Tongue (tissue), 2 donors: Measurements from ENCODE around the gene CEP95. TPM values are rescaled to one million over a fixed set of nuclear protein-coding genes. Genes with fewer than 3 reads are reported as not detected.
"Not testable (repeated sequence)": the region's sequence is repeated elsewhere in the genome, so short reads cannot be mapped to it uniquely, and the experiment has no call there.

ENCODE experiments used
- DNase-seq: peaks from one replicate; pipeline ENCODE4 v3.0.0-alpha.2; 2015
- total RNA-seq: library from RNA; depleted of rRNA; stranded (reverse); fragments of >200 nt; gene quantifications from one replicate; pipeline ENCODE4 v1.2.3, GENCODE V29; 2014

The CEP95 gene, protein sequence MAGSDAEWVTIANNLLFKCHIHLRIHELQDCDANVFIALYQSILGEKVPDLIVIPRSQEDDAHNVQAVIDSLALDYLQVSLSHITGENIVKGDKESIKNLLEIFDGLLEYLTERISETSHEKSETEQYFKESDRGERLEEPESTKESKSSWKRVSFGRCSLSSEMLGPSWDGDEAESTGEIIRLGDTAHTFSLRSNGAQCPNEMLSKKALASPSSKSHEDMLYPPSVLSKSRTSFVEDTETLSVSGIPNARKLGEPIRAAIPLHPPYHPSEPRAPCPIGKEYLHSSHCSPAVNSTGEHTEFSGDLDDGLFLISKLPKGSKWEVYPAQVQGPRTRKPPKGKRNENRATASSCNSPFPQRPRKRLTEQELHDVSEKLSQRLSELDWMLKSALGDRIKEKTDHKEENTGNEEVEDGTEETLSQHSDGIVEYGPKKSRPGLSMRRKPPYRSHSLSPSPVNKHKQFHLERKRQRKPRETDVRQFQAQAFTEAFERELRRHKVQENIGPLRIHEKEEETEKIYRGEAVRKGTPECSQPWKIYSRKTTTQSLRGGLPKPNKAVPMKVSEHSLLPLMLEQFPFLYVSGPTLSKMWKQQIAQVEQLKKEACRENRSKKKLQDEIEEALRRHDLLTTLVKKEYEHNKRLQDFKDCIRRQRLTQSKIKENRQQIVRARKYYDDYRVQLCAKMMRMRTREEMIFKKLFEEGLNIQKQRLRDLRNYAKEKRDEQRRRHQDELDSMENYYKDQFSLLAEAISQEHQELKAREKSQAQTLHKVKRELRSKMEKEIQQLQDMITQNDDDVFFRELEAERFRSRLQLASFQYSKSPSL
- 59.7 TPM for total RNA-seq

DNA sequence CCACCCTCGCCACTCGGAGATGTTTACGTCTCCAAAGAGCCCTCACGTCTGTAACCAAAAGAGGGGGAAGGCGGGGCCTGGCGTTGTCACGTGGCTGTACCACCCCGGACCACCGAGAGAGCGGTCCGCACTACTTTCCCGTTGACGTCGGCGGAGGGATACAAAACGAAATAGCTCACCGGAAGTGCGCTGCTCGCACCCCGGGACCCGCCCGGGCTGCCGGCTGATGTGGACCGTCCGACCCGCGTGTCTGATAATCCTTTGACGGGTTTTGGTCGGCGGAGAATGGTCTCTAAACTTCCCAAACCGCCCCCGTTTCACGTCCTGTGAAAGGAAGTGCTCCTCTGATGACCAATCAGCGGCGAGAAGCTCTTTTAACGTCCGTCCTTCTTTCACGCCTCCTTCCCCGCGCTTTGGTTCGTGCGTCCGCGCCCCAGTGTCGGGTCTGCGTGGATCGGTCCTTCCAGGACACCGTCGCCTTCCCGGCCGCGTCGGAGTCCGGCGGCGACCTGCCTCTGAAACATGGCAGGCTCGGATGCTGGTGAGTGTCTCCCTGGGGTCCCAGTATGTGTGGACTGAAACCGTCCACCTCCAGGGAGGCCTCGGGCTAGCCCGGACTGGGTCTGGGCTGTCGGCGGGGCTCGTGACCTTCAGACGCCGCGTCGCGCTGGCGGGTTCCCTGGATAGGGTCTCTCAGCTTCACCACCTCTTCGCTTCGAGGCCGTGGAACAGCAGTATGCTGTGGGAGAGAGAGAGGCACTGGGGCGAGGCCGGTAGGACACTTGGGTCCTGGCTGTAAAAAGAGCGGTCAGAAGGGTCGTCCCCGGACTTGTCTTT lies at the start of gene CEP95:
Gene CEP95 (plus strand): TSS at position 402 of the 837 bp plus-strand sequence. CDS start 121 bp downstream, at position 523.
- peak; percentile 99 for DNase-seq

DNA sequence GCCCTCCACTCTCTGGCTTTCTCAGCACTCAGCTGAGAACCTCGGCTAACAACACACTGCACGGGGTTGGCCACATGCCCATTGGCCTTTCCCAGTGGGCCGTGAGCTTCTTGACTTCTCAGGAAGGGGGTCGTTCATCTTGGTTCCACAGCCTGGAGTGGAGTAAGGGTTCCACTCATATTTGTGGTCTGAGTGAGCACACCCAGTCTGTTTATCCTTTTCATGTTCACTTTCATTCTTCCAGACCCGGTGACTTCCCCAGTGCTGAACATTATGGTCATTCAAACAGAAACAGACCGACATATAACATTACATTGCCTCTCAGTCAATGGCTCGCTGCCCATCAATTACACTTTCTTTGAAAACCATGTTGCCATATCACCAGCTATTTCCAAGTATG lies 49.6 kb upstream of the CEP95 start:
- DNase-seq, result no peak

DNA sequence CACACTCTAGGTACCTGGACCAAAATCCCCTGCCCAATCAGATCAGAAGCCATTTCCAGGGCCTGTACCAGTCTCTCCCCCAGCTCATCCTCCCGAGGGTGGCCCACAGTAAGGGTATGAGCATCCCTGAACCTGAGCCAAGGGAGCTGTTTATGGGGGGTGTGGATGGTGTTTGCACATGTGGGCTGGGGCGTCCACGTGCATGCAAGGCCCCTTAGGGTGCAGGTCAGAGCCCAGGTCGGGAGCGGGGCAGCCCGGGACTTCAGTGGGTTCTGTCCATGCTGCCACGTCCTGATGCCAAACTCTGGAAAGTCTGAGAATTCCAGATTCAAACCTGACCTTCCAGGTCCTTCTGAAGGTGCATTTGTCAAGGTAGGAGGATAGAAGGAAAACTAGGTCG lies 48.0 kb upstream of the CEP95 start:
- no peak for DNase-seq

DNA sequence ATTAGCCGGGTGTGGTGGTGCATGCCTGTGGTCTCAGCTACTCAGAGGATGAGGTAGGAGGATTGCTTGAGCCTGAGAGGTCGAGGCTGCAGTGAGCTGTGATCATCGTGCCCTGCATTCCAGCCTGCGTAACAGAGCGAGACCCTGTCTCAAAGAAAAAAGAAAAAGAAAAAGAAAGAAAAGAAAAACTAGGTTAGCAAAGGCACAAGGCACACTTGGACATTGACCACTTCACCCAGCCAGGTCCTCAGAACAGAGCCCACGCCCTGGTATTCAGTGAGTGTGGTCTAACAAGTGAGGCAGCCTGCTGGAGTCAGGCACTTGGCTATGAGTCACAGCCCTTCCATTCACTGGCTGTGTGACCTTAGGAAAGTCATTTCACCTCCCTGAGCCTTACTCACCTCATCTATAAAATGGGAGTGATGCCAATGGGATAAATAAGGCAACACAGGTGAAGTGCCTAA lies 47.5 kb upstream of the CEP95 start:
- DNase-seq, result no peak

DNA sequence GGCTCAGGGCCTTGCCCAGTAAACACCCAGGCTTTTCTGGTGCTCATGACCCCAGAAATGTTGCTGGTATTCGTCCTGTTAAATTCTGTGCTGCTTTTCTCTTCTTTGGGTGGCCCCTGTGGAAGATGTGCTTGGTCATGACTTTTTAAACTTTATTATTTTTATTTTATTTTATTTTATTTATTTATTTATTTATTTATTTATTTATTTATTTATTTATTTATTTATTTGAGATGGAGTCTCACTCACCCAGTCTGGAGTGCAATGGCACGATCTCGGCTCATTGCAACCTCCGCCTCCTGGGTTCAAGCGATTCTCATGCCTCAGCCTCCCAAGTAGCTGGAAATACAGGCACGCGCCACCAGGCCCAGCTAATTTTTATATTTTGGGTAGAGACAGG lies 47.0 kb upstream of the CEP95 start:
- not testable (repeated sequence) for DNase-seq

DNA sequence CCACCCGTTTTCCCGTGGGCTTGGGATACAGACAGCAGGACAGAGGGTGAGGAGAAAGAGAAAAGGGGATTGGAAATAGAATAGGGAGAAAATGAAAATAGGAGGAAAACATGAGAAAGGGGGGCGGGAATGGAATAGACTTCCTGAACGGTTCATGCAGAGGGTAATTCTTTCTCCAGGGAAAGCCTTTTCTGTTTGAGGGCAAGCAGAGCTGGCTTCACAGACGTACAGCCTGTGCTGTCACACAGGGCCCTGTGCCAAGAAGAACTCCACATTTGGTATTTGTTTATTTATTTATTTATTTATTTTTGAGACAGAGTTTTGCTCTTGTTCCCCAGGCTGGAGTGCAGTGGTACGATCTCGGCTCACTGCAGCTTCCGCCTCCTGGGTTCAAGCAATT lies 45.8 kb upstream of the CEP95 start:
- DNase-seq, result peak; percentile 78

DNA sequence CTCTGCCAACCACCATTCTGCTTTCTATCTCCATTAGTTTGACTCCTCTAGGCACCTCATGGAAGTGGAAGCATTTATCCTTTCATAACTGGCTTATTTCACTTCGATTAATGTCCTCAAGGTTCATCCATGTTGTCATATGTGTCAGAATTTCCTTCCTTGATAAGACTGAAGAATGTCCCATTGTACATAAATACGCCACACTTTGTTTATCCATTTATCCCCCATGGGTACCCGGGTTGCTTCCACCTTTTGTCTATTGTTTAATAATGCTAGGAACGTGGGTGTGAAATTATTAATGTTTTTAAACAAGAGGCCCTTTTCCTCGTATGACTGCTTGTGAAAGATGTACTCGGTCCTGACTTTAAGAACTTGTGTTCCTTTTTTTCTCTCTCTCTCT lies 45.0 kb upstream of the CEP95 start:
- no peak for DNase-seq

DNA sequence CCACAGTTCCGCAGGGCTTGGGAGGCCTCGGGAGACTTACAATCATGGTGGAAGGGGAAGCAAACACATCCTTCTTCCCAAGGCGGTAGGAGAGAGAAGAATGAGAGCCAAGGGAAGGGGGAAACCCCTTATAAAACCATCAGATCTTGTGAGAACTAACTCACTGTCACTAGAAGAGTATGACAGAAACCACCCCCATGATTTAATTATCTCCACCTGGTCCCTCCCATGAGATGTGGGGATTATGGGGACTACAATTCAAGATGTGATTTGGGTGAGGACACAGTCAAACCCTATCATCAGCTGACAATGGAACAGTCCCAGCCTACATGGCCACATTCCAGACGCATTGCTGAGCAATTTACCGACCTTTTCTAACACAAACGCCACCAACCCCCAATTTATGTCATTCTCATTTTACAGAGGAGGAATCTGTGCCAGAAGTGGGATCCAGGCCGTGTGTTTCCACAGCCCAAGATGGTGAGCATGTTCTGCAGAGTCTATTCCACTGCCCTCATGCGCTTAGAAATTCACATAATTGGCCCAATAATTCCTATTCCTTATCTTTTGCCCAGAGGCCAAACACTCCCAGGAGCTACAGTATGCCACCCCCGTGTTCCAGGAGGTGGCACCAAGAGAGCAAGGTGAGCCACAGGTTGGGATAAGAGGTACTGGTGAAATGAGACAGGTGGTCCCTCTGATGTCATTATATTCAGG lies 40.6 kb upstream of the CEP95 start:
- no peak for DNase-seq

DNA sequence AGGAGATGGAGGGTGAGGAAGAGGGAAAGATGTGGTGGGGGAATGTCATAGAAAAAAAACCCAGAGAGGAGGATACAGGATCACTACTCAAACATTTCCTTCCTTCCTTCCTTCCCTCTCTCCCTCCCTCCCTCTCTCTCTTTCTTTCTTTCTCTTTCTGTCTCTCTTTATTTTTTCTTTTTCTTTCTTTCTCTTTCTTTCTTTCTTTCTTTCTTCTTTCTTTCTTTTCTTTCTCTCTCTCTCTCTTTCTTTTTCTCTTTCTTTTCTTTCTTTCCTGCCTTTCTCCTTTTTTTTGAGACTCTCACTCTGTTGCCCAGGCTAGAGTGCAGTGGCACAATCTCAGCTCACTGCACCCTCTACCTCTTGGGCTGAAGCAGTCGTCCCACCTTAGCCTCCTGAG lies 39.9 kb upstream of the CEP95 start:
- DNase-seq, result not testable (repeated sequence)

DNA sequence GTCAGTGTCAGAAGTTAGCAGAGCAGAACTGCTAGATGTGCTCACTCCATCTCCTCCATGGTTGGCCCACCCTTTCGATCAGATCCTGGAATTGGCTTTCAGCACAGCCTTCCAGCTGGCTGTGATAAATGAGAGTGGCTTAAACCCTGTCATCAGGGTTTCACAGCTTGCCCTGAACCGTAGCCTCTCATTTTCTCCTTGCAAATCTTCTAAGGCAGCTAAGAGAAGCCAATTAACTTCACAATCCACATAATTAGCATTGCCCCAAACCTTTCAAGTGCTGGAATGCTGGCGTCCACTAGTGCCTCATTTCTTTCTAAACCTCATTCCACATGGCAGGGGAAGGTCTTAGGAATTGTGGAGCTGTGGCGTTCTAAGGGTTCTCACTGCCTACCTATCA lies 36.2 kb upstream of the CEP95 start:
- DNase-seq, result peak; percentile 52

DNA sequence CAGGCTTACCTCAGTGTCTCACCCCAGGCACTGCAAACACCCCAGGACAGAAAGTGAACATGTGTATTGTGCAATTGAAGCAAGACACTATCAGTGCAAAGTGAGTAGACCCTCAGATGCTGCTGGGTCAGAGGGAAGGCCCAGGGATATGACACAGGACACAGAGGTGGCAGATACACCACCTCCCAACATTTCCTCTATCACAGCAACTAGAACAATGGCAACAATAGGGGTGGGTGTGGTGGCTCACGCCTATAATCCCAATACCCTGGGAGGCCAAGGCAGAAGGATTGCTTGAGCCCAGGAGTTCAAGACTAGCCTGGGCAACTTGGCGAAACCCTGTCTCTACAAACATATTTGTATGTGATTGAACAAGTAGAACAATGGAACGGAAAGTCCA lies 35.3 kb upstream of the CEP95 start:
- DNase-seq, result no peak

DNA sequence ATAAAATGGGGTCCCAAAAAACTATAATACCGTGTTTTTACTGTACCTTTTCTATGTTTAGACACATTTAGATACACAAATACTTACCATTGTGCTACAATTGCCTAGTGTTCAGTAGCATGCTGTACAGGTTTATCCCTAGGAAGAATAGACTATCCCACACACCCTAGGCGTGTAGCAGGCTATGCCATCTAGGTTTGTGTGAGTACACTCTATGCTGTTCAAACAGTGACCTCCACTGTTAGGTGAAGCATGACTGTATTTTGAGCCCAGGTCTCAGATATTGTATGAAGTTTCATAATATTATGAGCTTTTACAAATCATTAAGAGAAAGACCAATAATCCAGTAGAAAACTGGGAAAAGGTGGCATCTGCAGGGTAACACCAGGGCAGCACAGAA lies 34.2 kb upstream of the CEP95 start:
- no peak for DNase-seq

DNA sequence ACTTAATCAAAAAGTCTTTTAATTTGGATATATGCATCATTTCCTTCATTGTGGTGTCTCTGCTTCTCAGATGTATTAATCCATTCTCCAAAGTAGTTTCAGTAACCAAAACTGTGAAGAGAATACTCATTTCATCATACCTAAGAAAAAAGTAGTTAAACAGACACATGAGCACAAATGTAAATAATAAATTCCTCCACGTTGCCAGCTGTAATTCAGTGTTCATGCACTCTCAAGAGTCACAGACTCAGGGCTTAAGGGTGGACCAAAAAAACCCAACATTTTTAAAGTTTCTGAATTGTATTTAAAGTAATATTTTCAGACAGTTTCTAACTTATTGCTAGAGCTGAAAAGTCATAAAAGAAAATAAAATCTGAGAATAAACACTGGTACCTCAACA lies 28.9 kb upstream of the CEP95 start:
- DNase-seq, result no peak

DNA sequence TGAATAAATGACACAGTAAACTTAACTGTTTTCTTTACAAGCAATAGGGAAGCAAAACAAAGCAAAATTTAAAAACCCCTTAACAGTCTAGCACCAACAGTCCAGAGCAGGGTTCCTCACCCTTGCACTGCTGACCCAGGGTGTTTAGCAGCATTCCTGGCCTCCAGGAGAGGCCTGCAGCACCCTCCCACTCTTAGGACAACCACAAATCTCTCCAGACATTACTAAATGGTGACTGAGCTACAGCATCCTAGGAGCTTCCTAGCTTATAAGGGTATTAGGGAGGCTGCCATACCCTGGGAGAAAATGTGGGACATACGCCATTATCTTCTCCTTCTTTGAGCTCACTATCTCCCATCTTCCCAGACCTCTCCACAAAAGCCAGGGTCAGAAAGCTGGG lies 25.8 kb upstream of the CEP95 start:
- DNase-seq, result no peak

DNA sequence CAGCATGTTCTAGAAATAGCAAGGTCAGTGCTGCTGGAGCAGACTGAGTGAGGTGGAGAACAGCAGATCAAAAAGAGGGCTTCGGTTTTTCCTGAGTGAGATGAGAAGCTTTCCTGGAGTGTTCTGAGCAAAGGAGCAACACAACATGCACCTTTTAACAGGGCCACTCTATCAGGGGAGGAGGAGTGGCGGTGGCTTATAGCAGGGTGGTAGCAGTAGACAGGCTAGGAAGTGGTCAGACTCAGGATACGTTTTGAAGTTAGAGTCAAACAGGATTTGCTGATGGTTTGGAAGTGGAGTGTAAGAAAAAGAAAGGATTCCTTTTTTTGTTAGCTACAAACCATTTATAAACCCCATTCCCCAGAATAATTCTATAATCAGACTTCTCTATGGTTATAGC lies 22.4 kb upstream of the CEP95 start:
- DNase-seq, result no peak

DNA sequence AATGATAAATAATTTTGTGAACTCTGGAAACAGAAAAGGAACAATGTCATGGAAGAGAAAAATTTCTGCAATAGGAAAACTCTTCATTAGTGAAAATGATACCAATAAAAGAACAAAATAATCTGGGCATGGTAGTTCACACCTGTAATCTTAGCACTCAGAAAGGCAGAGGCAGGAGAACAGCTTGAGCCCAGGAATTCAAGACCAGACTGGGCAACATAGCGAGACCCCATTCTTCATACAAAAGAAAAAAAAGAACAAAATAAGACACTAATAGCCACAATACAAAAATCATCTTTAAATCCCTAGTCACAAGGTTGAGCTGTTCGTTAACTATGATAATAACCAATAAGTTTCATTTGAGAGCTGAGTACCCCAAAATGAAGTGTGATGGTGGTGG lies 18.5 kb upstream of the CEP95 start:
- no peak for DNase-seq

DNA sequence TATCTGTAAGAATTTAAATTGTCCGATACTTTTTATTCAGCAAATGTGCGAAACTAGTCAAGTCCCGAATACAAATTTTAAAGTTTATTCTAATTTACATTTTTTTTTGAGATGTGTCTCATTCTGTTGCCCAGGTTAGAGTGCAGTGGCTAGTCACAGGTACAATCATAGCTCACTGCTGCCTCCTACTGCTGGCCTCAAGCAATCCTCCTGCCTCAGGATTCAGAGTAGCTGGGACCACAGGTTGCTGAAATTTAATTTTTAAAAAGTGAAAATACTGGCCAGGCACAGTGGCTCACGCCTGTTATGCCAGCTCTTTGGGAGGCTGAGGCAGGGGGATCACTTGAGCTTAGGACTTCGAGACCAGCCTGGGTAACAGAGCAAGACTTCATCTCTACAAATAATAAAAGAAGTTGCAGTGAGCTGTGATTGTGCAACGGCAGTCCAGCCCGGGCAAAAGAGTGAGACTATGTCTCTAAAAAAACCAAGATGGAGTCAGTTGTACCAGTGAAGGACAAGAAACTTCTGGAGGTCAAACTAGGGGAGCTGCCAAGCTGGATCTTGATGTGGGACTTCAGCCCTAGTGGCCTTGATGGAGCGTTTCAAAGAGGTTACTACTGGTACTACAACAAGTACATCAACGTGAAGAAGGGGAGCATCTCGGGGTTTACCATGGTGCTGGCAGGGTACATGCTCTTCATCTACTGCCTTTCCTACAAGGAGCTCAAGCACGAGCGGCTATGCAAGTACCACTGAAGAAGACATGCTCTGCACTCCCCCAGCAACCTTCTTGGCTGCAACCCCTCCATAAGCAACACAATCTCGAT lies 15.5 kb upstream of the CEP95 start:
- no peak for DNase-seq

DNA sequence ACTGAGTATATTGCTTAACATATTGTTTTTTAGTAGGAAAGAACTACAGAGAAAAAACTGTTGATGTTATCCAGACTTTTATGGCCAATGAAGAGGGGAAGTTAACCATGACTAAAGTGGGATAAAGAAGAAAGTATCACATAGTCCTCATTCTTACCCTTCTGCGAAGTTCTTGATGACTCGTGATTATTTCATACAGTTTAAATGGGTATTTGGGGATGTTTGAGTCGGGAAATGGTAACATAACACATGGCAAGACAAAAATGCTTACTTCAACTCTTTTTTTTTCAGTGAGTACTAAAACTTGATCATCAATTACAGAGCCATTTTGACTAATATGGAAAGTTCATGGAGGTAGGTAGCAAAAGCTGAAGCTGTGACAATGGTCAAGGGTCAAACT lies 14.8 kb upstream of the CEP95 start:
- DNase-seq, result no peak

DNA sequence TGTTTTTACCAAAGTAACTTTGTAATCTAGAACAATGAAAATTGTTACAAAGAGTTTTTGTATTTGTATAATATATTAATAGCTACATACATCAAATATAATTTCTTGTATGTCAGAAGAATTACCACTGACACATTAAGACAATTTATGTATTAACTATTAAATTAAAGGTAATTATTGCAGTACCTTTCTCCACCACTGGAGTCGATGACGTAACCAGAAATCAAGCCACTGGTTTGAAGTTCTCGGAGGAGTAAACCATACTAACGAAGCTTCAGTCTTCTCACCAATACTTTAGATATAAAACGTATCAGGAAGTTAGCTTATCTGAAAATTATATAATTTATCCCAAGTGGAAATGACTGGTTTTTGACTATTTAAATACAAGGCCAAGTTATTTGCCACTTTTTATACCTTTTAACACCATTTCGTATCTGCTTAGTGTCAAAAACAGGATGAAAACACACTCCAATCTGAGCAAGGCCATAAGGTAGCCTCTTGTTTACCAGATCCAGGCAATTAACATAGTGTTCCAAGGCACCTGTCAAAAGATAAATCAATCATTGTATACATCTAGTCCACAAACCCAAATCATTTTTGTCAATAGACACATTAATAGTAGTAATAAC lies 14.2 kb upstream of the CEP95 start:
- DNase-seq, result no peak

DNA sequence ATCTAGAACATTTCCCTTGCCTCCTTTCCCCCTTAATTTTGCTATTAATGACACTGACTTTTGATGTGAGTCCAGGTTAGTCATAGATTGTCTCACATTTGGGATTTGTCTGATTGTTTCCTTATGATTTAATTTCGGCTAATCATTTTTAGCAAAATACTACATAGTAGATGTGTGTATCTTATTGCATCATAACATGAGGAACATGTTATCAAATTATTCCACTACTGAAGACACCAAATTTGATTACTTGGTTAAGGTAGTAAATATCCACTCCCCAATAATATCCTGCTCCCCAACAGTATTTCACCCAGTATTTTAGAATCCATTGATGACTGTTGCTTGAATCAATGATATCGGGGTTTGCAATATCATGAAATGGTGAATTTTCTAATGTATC lies 12.7 kb upstream of the CEP95 start:
- no peak for DNase-seq

DNA sequence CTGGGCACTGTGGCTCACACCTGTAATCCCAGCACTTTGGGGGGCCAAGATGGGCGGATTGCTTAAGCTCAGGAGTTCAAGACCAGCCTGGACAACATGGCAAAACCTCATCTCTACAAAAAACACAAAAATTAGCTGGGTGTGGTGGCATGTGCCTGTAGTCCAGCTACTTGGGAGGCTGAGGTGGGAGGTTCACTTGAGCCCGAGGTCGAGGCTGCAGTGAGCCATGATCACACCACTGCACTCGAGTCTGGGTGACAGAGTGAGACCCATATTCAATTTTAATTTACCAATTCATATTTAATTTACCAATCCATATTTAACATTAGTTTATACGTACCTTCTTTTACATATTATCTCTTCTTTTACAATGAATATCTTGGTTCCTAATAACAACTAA lies 11.5 kb upstream of the CEP95 start:
- DNase-seq, result not testable (repeated sequence)
